ENCODE results near the gene RRBP1. TPM values are rescaled to one million over a fixed set of nuclear protein-coding genes. Genes with fewer than 3 reads are reported as not detected.

Gene RRBP1
- total RNA-seq, 1 donor from 2014 or later, result 312 TPM

- H3K27ac Mint-ChIP-seq (ENCODE audit: unreplicated experiment), result peak overlapping the region; percentile 10
- no peak overlapping the region for H3K4me3 Mint-ChIP-seq (ENCODE audit: unreplicated experiment)
- H3K36me3 Mint-ChIP-seq (ENCODE audit: unreplicated experiment), result peaks cover 43% of the 10 kb centered on the region
- H3K4me1 Mint-ChIP-seq (ENCODE audit: unreplicated experiment), result peaks cover 8% of the 10 kb centered on the region
- no peak for TF ChIP-seq CTCF (IDR thresholded peaks at IDR 0.05)
- DNase-seq (ENCODE audit: extremely low spot score, unreplicated experiment), result no peak
- H3K27me3 Mint-ChIP-seq (ENCODE audit: unreplicated experiment), result no peaks in the 10 kb centered on the region
- no peaks in the 10 kb centered on the region for H3K9me3 Mint-ChIP-seq (ENCODE audit: unreplicated experiment)
Observed at GRCh38 chr20:17622086-17622850, 59.8 kb downstream of the RRBP1 start.

GRCh38 chr20:17621229-17621968, 60.6 kb downstream of the RRBP1 start:
- Mint-ChIP-seq H3K4me1 (ENCODE audit: unreplicated experiment) (peaks cover 10% of the 10 kb centered on the region), H3K27me3 (ENCODE audit: unreplicated experiment) (no peaks in the 10 kb centered on the region), H3K9me3 (ENCODE audit: unreplicated experiment) (no peaks in the 10 kb centered on the region), H3K27ac (ENCODE audit: unreplicated experiment) (no peak overlapping the region), H3K36me3 (ENCODE audit: unreplicated experiment) (peaks cover 40% of the 10 kb centered on the region), H3K4me3 (ENCODE audit: unreplicated experiment) (no peak overlapping the region)
- DNase-seq (ENCODE audit: extremely low spot score, unreplicated experiment), result peak; percentile 77
- TF ChIP-seq CTCF (IDR thresholded peaks at IDR 0.05), result no peak

GRCh38 chr20:17620371-17621228, 61.4 kb downstream of the RRBP1 start:
- H3K36me3 Mint-ChIP-seq (ENCODE audit: unreplicated experiment), result peaks cover 34% of the 10 kb centered on the region
- no peaks in the 10 kb centered on the region for H3K9me3 Mint-ChIP-seq (ENCODE audit: unreplicated experiment)
- no peak for TF ChIP-seq CTCF (IDR thresholded peaks at IDR 0.05)
- peak; percentile 77 for DNase-seq (ENCODE audit: extremely low spot score, unreplicated experiment)
- H3K4me1 Mint-ChIP-seq (ENCODE audit: unreplicated experiment), result peaks cover 14% of the 10 kb centered on the region
- H3K27ac Mint-ChIP-seq (ENCODE audit: unreplicated experiment), result no peak overlapping the region
- no peak overlapping the region for H3K4me3 Mint-ChIP-seq (ENCODE audit: unreplicated experiment)
- no peaks in the 10 kb centered on the region for H3K27me3 Mint-ChIP-seq (ENCODE audit: unreplicated experiment)

- Mint-ChIP-seq H3K9me3 (ENCODE audit: unreplicated experiment) (no peaks in the 10 kb centered on the region), H3K27ac (ENCODE audit: unreplicated experiment) (no peak overlapping the region), H3K4me3 (ENCODE audit: unreplicated experiment) (no peak overlapping the region), H3K27me3 (ENCODE audit: unreplicated experiment) (no peaks in the 10 kb centered on the region), H3K4me1 (ENCODE audit: unreplicated experiment) (peaks cover 20% of the 10 kb centered on the region), H3K36me3 (ENCODE audit: unreplicated experiment) (peaks cover 36% of the 10 kb centered on the region)
- TF ChIP-seq CTCF (IDR thresholded peaks at IDR 0.05), result no peak
- DNase-seq (ENCODE audit: extremely low spot score, unreplicated experiment), result no peak
Observed at GRCh38 chr20:17619351-17620093, 62.5 kb downstream of the RRBP1 start.
